HEK293 (cell line): Measurements from ENCODE around the gene TIAM2.

Experiments used
- CTCF ChIA-PET: fragments of 350-600 bp; formaldehyde crosslinking; extraction: SDS; loops from one replicate; lab custom pipeline; 2021; ENCODE audit warnings: antibody characterized with exemption; lab: Yijun Ruan, JAX
- POLR2A ChIA-PET: fragments of 300-600 bp; formaldehyde crosslinking; extraction: SDS; loops from one replicate; lab custom pipeline; 2020; ENCODE audit warnings: antibody characterized with exemption, inconsistent platforms; lab: Yijun Ruan, JAX
- H3K27ac ChIP-seq: fragments of 200-500 bp; sonication (Bioruptor generic); 2 replicates; pipeline ENCODE4 v1.5.1; 2014; ENCODE audit warnings: low read depth, low read length, control low read depth, inconsistent platforms; ENCODE audit errors: extremely low read depth
- H3K36me3 ChIP-seq, 2 experiments: fragments of 200-500 bp in 1 of 2; sonication (Bioruptor generic) in 1 of 2; 1 replicate in 1 of 2; 2 replicates in 1 of 2; pipeline ENCODE4 v1.5.1; 2014 to 2017; ENCODE audit warnings: inconsistent platforms in 2 of 2, low read length in 2 of 2; ENCODE audit not compliant: control insufficient read depth in 2 of 2, insufficient read depth in 1 of 2
- H3K4me1 ChIP-seq: fragments of 200-500 bp; sonication (Bioruptor generic); 2 replicates; pipeline ENCODE4 v1.5.1; 2014; ENCODE audit warnings: mild to moderate bottlenecking, low read length, inconsistent platforms; ENCODE audit not compliant: control insufficient read depth, insufficient read depth
- H3K4me3 ChIP-seq: 2 replicates; pipeline ENCODE4 v1.5.1; 2011; ENCODE audit warnings: low read depth, mild to moderate bottlenecking, control low read depth, low read length, moderate library complexity
- H3K9me3 ChIP-seq: fragments of 200-500 bp; sonication (Bioruptor generic); 2 replicates; pipeline ENCODE4 v1.5.1; 2014; ENCODE audit warnings: low read depth, low read length, inconsistent platforms; ENCODE audit not compliant: control insufficient read depth, insufficient read depth
- BCL11A ChIP-seq: fragments of 450-650 bp; formaldehyde crosslinking; IDR thresholded peaks from 2 replicates; pipeline ENCODE4 v1.5.1; 2016; ENCODE audit warnings: low read depth, missing biosample characterization, missing genetic modification characterization
- FEZF1 ChIP-seq: fragments of 450-650 bp; formaldehyde crosslinking; IDR thresholded peaks from 2 replicates; pipeline ENCODE4 v1.5.1; 2016; ENCODE audit warnings: missing biosample characterization, missing genetic modification characterization
- GLIS1 ChIP-seq: fragments of 450-650 bp; formaldehyde crosslinking; IDR thresholded peaks from 2 replicates; pipeline ENCODE4 v1.5.1; 2016; ENCODE audit warnings: missing biosample characterization, missing genetic modification characterization
- OVOL3 ChIP-seq: fragments of 450-650 bp; formaldehyde crosslinking; IDR thresholded peaks from 2 replicates; pipeline ENCODE4 v1.5.1; 2016; ENCODE audit warnings: missing biosample characterization, missing genetic modification characterization
- TRIM28 ChIP-seq: IDR thresholded peaks from 2 replicates; pipeline ENCODE4 v1.6.1; 2011; ENCODE audit warnings: low read length, control low read depth, borderline replicate concordance
- YY2 ChIP-seq: fragments of 450-650 bp; formaldehyde crosslinking; IDR thresholded peaks from 2 replicates; pipeline ENCODE4 v1.5.1; 2016; ENCODE audit warnings: missing biosample characterization, missing genetic modification characterization
- ZBTB21 ChIP-seq: fragments of 450-650 bp; formaldehyde crosslinking; IDR thresholded peaks from 2 replicates; pipeline ENCODE4 v1.5.1; 2017; ENCODE audit warnings: missing biosample characterization, missing genetic modification characterization
- ZFP69B ChIP-seq: fragments of 450-650 bp; formaldehyde crosslinking; IDR thresholded peaks from 2 replicates; pipeline ENCODE4 v1.5.1; 2016; ENCODE audit warnings: missing biosample characterization, missing genetic modification characterization
- ZIC2 ChIP-seq: fragments of 450-650 bp; formaldehyde crosslinking; IDR thresholded peaks from 2 replicates; pipeline ENCODE4 v1.5.1; 2016; ENCODE audit warnings: missing biosample characterization, missing genetic modification characterization
- ZNF132 ChIP-seq: fragments of 450-650 bp; formaldehyde crosslinking; IDR thresholded peaks from 2 replicates; pipeline ENCODE4 v1.5.1; 2017; ENCODE audit warnings: missing biosample characterization, missing genetic modification characterization, borderline replicate concordance
- ZNF341 ChIP-seq: fragments of 450-650 bp; formaldehyde crosslinking; IDR thresholded peaks from 2 replicates; pipeline ENCODE4; 2016; ENCODE audit warnings: low read depth, missing biosample characterization, missing genetic modification characterization
- ZNF350 ChIP-seq: fragments of 450-650 bp; formaldehyde crosslinking; IDR thresholded peaks from 2 replicates; pipeline ENCODE4 v1.5.0; 2017; ENCODE audit warnings: missing biosample characterization, mild to moderate bottlenecking, missing genetic modification characterization
- ZNF37A ChIP-seq: fragments of 450-650 bp; IDR thresholded peaks from 2 replicates; pipeline ENCODE4 v1.5.1; 2018; ENCODE audit warnings: missing biosample characterization, missing genetic modification characterization
- ZNF473 ChIP-seq: fragments of 450-650 bp; formaldehyde crosslinking; IDR thresholded peaks from 2 replicates; pipeline ENCODE4 v1.5.1; 2017; ENCODE audit warnings: missing biosample characterization, missing genetic modification characterization
- ZNF510 ChIP-seq: fragments of 450-650 bp; formaldehyde crosslinking; IDR thresholded peaks from 2 replicates; pipeline ENCODE4 v1.5.1; 2018; ENCODE audit warnings: mild to moderate bottlenecking, missing genetic modification characterization, missing biosample characterization; ENCODE audit not compliant: insufficient replicate concordance
- ZNF530 ChIP-seq: fragments of 450-650 bp; formaldehyde crosslinking; IDR thresholded peaks from 2 replicates; pipeline ENCODE4 v1.5.1; 2016; ENCODE audit warnings: low read depth, missing biosample characterization, missing genetic modification characterization
- ZNF623 ChIP-seq: fragments of 450-650 bp; formaldehyde crosslinking; IDR thresholded peaks from 2 replicates; pipeline ENCODE4 v1.5.1; 2016; ENCODE audit warnings: missing biosample characterization, missing genetic modification characterization
- ZNF701 ChIP-seq: fragments of 450-650 bp; formaldehyde crosslinking; IDR thresholded peaks from 2 replicates; pipeline ENCODE4 v1.5.1; 2016; ENCODE audit warnings: missing biosample characterization, missing genetic modification characterization
- ZNF843 ChIP-seq: fragments of 450-650 bp; formaldehyde crosslinking; IDR thresholded peaks from 2 replicates; pipeline ENCODE4 v1.5.1; 2016; ENCODE audit warnings: missing biosample characterization, missing genetic modification characterization
- TF ChIP-seq, protein P1 (sequence below): IDR thresholded peaks from 2 replicates; pipeline ENCODE4 v1.6.1; 2011; ENCODE audit warnings: mild to moderate bottlenecking, low read depth, low read length, borderline replicate concordance
- TF ChIP-seq, protein P2 (sequence below): fragments of 450-650 bp; formaldehyde crosslinking; IDR thresholded peaks from 2 replicates; pipeline ENCODE4 v1.5.1; 2016; ENCODE audit warnings: missing biosample characterization, missing genetic modification characterization, borderline replicate concordance
- TF ChIP-seq, protein P3 (sequence below): fragments of 450-650 bp; formaldehyde crosslinking; IDR thresholded peaks from 2 replicates; pipeline ENCODE4 v1.5.1; 2017; ENCODE audit warnings: missing biosample characterization, missing genetic modification characterization
- TF ChIP-seq, protein P4 (sequence below): fragments of 450-650 bp; formaldehyde crosslinking; IDR thresholded peaks from 2 replicates; pipeline ENCODE4 v1.5.1; 2017; ENCODE audit warnings: missing biosample characterization, missing genetic modification characterization
- TF ChIP-seq, protein P5 (sequence below): fragments of 450-650 bp; formaldehyde crosslinking; IDR thresholded peaks from 2 replicates; pipeline ENCODE4 v1.5.0; 2017; ENCODE audit warnings: missing biosample characterization, missing genetic modification characterization, borderline replicate concordance
- TF ChIP-seq, protein P6 (sequence below): fragments of 450-650 bp; IDR thresholded peaks from 2 replicates; pipeline ENCODE4 v1.5.1; 2018; ENCODE audit warnings: missing biosample characterization, missing genetic modification characterization

TIAM2 gene

DNA sequence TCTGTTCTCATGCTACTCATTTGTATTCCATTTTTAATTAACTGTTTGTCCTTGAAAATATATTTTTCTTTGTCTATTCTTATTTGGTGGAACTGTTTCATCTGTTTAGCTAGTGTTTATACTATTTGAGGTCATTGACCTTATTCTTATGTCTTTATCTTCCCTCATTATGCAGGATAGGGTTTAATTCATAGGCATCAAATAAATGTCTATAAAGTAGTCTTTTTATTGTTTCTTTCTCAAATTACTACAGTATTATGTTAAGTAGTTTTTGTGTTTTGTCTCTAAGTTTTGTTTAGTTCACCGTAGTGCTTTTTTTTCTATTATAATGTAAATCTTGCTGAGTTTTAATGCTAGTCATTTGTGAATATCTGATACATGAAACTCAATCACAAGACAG, 19.0 kb downstream of the TIAM2 start:
- Histone ChIP-seq H3K9me3 (no peaks in the 10 kb centered on the region), H3K4me3 (no peak overlapping the region), H3K27ac (no peak overlapping the region), H3K36me3 (no peaks in the 10 kb centered on the region), H3K4me1 (peaks cover 40% of the 10 kb centered on the region)
- POLR2A ChIA-PET: no interaction called here
- TF ChIP-seq, protein P1, sequence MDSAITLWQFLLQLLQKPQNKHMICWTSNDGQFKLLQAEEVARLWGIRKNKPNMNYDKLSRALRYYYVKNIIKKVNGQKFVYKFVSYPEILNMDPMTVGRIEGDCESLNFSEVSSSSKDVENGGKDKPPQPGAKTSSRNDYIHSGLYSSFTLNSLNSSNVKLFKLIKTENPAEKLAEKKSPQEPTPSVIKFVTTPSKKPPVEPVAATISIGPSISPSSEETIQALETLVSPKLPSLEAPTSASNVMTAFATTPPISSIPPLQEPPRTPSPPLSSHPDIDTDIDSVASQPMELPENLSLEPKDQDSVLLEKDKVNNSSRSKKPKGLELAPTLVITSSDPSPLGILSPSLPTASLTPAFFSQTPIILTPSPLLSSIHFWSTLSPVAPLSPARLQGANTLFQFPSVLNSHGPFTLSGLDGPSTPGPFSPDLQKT: no peak
- TF ChIP-seq FEZF1 (peak; percentile 68; the same call in 1 of the 2 replicates), ZNF530 (tag by site-specific recombination) (no peak), ZNF473 (no peak), GLIS1 (tag by site-specific recombination) (no peak), YY2 (tag by site-specific recombination) (no peak), ZNF350 (tag by site-specific recombination) (no peak), ZNF37A (tag by site-specific recombination) (no peak), ZNF843 (tag by site-specific recombination) (peak; percentile 68), ZNF341 (no peak), ZBTB21 (tag by site-specific recombination) (no peak), ZFP69B (no peak), TRIM28 (no peak)
- TF ChIP-seq, protein P2, sequence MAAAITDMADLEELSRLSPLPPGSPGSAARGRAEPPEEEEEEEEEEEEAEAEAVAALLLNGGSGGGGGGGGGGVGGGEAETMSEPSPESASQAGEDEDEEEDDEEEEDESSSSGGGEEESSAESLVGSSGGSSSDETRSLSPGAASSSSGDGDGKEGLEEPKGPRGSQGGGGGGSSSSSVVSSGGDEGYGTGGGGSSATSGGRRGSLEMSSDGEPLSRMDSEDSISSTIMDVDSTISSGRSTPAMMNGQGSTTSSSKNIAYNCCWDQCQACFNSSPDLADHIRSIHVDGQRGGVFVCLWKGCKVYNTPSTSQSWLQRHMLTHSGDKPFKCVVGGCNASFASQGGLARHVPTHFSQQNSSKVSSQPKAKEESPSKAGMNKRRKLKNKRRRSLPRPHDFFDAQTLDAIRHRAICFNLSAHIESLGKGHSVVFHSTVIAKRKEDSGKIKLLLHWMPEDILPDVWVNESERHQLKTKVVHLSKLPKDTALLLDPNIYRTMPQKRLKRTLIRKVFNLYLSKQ (tag by site-specific recombination): no peak
- TF ChIP-seq, protein P3, sequence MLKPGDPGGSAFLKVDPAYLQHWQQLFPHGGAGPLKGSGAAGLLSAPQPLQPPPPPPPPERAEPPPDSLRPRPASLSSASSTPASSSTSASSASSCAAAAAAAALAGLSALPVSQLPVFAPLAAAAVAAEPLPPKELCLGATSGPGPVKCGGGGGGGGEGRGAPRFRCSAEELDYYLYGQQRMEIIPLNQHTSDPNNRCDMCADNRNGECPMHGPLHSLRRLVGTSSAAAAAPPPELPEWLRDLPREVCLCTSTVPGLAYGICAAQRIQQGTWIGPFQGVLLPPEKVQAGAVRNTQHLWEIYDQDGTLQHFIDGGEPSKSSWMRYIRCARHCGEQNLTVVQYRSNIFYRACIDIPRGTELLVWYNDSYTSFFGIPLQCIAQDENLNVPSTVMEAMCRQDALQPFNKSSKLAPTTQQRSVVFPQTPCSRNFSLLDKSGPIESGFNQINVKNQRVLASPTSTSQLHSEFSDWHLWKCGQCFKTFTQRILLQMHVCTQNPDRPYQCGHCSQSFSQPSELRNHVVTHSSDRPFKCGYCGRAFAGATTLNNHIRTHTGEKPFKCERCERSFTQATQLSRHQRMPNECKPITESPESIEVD (tag by site-specific recombination): peak; percentile 87
- TF ChIP-seq, protein P4, sequence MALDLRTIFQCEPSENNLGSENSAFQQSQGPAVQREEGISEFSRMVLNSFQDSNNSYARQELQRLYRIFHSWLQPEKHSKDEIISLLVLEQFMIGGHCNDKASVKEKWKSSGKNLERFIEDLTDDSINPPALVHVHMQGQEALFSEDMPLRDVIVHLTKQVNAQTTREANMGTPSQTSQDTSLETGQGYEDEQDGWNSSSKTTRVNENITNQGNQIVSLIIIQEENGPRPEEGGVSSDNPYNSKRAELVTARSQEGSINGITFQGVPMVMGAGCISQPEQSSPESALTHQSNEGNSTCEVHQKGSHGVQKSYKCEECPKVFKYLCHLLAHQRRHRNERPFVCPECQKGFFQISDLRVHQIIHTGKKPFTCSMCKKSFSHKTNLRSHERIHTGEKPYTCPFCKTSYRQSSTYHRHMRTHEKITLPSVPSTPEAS: no peak
- CTCF ChIA-PET: interaction anchor here (0.6 to 1.1 kb wide), 2 partner anchors 238 to 336 kb away, joined by 3 read pairs; no protein-coding TSS in a partner anchor

DNA sequence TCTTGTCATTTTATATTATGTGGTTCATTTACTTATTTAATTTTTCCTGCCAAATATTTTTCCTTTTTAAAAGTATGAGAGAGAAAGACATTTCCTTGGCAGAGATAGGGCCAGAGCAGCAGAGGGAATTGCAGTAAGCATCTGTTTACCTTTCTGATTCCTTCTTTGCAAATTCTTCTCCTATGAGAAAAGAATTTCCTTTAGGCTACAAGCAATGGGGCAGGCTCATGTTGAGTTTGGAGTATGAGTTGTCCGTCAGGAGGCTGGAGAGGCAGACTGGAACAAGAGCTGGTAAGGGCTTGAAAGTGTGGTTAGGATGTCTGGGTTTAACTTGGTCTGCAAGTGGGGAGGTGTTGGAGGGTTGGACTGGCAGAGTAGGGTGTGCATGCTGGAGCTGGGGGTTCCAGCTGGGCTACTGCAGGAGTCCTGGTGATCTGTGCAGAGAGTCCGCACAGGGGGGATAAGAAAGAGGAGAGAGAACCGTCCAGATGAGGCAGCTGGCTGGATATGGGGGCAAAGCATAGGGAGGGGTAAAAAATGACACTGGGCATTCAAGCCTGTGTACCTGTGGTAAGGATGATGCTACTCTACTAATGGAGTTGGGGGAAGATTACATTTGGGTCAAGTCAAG, 19.7 kb downstream of the TIAM2 start:
- ChIA-PET POLR2A (interaction anchor here (1.6 kb wide), 1 partner anchor 71 kb away, joined by 3 read pairs; no protein-coding TSS in a partner anchor), CTCF (interaction anchor here (0.6 to 0.9 kb wide), 3 partner anchors 87 to 336 kb away, joined by 3 to 4 read pairs (median 3); no protein-coding TSS in a partner anchor)
- Histone ChIP-seq H3K4me1 (peaks cover 40% of the 10 kb centered on the region), H3K36me3 (no peaks in the 10 kb centered on the region), H3K9me3 (no peaks in the 10 kb centered on the region), H3K4me3 (no peak overlapping the region), H3K27ac (peak overlapping the region; percentile 11; the same call in 1 of the 2 replicates)
- TF ChIP-seq, protein P5, sequence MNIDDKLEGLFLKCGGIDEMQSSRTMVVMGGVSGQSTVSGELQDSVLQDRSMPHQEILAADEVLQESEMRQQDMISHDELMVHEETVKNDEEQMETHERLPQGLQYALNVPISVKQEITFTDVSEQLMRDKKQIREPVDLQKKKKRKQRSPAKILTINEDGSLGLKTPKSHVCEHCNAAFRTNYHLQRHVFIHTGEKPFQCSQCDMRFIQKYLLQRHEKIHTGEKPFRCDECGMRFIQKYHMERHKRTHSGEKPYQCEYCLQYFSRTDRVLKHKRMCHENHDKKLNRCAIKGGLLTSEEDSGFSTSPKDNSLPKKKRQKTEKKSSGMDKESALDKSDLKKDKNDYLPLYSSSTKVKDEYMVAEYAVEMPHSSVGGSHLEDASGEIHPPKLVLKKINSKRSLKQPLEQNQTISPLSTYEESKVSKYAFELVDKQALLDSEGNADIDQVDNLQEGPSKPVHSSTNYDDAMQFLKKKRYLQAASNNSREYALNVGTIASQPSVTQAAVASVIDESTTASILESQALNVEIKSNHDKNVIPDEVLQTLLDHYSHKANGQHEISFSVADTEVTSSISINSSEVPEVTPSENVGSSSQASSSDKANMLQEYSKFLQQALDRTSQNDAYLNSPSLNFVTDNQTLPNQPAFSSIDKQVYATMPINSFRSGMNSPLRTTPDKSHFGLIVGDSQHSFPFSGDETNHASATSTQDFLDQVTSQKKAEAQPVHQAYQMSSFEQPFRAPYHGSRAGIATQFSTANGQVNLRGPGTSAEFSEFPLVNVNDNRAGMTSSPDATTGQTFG: no peak
- TF ChIP-seq ZIC2 (tag by site-specific recombination) (peak; percentile 60), ZNF701 (tag by site-specific recombination) (no peak), BCL11A (tag by site-specific recombination) (no peak), OVOL3 (tag by site-specific recombination) (no peak), ZNF510 (tag by site-specific recombination) (no peak), ZNF132 (no peak), ZNF341 (0 out of 2 replicates have a peak, but pooled peaks have one; percentile 30), ZNF623 (tag by site-specific recombination) (no peak)
- TF ChIP-seq, protein P6, sequence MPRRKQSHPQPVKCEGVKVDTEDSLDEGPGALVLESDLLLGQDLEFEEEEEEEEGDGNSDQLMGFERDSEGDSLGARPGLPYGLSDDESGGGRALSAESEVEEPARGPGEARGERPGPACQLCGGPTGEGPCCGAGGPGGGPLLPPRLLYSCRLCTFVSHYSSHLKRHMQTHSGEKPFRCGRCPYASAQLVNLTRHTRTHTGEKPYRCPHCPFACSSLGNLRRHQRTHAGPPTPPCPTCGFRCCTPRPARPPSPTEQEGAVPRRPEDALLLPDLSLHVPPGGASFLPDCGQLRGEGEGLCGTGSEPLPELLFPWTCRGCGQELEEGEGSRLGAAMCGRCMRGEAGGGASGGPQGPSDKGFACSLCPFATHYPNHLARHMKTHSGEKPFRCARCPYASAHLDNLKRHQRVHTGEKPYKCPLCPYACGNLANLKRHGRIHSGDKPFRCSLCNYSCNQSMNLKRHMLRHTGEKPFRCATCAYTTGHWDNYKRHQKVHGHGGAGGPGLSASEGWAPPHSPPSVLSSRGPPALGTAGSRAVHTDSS: no peak
